GM20431 (cell line): ENCODE data around the gene ZBTB45.
"Not testable (repeated sequence)": the region's sequence is repeated elsewhere in the genome, so short reads cannot be mapped to it uniquely, and the experiment has no call there.

Source experiments
- in situ Hi-C: fragments of 300-500 bp; cut with MseI, MboI; formaldehyde crosslinking; loops from one replicate; pipeline ENCODE4 v1.15.0; 2020; ENCODE audit warnings: low sequenced_read_pairs; ENCODE audit not compliant: unreplicated experiment

ZBTB45 gene

DNA sequence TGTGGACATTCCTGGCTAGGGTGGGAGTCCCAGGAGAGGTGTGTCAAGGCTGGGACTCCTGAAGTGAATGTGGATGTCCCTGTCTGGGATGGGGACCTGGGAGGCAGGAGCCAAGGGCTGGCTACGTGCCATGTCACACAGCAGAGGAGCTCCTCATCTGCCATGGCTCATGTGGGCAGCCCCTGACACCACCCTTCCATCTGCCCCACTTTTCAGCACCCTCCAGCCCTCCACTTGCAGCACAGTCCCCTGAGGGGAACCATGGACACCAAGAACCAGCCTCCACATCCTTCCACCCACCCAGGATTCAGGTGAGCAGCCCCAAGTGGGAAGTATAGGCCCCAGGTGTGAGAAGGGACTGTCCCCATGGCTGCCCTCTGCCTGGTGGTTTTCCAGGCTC, 41.7 kb downstream of the ZBTB45 start:
- in situ Hi-C loops: no loop called here

DNA sequence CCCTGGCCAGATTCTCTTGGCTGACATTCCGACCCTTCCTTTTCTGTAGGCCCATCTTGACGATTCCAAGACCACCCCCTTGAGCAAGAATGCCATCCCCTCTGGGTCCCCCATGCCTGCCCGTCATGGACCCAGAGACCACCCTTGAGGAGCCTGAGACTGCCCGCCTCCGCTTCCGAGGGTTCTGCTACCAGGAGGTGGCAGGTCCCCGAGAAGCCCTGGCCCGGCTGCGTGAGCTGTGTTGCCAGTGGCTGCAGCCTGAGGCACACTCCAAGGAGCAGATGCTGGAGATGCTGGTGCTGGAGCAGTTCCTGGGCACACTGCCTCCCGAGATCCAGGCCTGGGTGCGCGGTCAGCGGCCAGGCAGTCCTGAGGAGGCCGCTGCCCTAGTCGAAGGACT, 42.5 kb downstream of the ZBTB45 start:
- in situ Hi-C loops: no loop called here

DNA sequence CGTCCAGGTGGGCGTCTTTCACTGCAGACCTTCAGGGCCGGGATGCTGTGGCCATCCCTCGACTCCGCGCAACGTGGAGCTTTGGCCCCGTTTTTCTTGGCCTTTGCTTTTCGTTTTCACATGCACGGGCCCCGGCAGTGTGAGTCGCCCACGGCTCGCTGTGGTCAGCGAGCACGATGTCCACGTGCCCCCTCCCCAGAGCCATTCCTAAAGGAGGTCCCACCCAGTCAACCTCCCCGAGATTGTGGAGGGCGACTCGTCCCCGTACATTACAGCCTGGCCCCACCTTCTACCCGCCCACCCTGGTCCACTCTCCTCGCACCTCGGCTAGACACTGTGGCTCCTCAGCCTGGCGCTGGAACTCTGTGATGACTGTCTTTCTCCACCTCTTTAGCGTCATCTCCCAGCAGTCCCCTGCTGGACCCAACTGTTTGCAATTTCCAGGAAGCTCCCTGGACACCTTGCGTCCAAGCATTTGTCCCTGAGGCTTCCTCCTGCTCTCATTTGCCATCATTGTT, 43.1 kb downstream of the ZBTB45 start:
- in situ Hi-C loops: no loop called here

DNA sequence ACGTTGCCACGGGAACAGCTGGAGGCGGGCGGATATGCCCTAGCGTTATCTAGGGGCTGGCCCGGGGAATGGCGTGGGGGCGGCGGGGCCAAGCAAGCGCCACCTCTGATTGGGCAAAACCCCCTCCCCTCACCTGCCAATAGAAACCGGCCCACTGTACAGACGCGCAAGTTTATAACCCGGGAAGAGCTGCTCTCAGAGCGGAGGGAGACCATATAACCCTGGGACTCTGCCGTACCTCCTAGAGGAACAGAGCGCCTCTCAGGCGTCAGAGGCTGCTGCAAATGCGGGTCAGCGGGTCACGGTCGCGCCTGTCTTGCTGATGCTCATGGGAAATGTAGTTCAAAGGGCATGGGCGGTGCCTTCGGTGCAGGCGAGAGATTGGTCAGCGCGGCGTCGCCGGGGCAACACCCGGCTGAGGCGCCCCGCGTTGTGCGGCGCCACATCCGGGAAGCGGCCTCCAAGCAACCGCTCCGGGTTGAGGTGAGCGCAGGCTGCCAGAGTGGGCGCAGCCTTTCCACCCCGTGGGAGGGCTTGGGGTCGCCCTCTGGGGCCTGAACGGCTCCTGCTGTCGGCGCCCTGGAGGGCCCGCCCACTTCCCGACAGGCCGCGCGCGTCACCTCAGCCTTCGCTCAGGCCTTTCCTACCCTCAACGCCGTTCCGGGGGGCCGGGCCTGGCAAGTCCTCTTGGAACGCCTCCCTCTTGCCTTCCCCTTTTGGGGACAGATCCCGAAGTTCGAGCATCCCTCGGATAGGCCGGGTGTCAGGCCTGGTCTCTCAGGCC, 43.7 kb downstream of the ZBTB45 start, which contains the start of gene ZNF446:
Gene ZNF446 (plus strand): TSS at position 639 of the 784 bp plus-strand sequence. CDS start 867 bp downstream, outside the sequence.
- in situ Hi-C loops: no loop called here

DNA sequence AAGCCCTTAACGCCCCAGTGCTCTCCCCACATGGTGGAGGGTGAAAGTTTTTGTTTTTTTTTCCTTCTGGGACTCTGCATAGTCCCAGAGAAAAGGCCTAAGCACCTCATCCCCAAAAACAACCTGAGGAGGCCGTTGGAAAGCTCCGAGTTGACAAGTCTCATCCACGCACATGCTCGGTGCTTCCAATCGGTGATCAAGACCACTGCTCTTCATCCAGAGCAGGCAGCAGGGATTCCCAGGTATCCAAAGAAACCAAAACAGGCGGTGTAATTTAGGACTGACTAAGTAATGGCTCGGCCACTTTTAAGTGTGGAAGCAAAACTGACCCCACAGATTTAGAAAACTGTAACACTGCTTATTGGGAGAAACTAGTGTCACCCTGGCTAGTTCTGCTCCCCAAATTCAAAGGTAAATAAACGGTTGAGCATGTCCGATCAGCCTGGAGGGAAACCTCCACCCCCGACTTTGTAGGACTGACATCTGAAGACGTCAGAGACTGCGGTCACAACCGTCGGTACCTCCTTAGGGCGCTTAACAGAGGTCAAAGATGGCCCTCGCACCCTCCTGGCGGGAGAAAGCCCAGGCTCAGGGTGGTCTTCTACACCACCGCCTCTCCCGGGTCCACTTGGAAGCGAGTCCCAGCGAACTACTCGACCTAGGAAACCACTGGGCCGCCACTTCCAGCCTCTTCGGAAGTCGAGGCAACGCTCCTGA, 44.5 kb downstream of the ZBTB45 start:
- in situ Hi-C loops: no loop called here

DNA sequence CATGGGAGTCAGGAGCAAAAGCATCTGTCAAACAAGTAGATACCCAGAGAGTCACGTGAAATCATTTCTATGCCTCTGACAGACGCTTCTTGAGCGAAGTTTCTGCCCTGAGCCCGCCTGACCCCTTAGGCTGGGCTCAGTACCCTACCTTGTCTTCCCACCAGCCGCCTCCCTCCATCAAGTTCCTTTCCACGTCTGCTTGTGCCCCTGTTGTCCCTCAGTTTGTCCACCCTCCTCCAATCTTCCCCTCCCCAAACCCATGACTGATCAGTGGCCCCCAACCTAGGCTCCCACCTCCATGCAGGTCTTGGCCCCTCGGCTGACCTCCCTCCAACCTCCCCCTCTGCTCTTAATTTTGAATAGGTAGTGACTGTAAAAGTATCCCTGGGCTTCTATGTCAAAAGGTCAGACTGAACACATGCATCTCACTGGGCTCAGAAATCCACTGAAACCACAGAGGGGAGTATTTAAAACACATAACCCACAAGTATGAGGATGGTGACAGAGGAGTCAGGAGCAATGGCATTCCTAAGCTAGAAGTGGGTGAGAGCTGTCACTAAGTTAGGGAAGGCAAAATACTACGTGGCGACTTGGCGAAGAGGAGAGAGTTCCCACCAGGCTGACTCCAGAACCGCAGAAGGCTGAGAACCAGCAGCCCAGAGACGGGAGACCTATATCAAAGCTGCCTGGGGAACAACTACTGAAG, 45.2 kb downstream of the ZBTB45 start:
- in situ Hi-C loops: no loop called here

DNA sequence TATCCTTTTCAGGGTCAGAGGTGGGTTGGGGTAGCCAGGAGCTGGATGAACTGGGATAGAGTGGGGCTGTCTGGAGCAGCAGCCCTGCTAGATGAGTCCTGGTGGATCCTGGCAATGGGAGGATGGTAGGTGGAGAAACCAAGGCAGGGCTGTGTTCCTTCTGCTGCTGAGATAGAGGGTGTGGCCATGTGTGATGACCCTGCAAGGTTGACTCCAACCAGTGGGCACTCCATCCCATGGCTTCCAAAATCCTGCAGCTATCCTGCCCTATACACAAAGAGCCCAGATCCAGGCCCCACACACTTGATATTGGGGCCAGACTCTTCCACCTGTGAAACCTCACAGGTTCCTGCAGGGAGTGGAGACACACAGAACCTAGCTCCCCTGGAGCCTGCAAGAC, 45.8 kb downstream of the ZBTB45 start:
- in situ Hi-C loops: no loop called here

DNA sequence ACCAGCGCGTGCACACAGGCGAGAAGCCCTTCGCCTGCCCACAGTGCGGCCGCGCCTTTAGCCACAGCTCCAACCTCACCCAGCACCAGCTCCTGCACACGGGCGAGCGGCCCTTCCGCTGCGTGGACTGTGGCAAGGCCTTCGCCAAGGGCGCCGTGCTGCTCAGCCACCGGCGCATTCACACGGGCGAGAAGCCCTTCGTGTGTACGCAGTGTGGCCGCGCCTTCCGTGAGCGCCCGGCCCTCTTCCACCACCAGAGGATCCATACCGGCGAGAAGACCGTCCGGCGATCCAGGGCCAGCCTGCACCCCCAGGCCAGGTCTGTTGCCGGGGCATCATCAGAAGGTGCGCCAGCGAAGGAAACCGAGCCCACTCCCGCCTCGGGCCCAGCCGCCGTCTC, 47.9 kb downstream of the ZBTB45 start:
- in situ Hi-C loops: no loop called here

DNA sequence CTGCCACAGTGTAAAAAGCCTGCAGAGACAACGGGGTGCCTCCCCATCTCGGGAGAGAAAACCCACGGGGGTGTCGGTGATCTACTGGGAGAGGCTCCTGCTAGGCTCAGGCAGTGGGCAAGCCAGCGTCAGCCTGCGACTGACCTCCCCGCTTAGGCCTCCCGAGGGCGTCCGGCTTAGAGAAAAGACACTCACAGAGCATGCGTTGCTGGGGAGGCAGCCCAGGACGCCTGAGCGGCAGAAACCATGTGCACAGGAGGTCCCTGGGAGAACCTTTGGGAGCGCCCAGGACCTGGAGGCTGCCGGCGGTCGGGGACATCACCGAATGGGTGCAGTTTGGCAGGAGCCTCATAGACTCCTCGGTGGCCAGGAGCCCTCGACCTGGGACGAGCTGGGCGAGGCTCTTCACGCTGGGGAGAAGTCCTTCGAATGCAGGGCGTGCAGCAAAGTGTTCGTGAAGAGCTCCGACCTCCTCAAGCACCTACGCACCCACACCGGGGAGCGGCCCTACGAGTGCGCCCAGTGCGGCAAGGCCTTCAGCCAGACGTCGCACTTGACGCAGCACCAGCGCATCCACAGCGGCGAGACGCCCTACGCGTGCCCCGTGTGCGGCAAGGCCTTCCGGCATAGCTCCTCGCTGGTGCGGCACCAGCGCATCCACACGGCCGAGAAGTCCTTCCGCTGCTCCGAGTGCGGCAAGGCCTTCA, 48.6 kb downstream of the ZBTB45 start:
- in situ Hi-C loops: not testable (repeated sequence)

DNA sequence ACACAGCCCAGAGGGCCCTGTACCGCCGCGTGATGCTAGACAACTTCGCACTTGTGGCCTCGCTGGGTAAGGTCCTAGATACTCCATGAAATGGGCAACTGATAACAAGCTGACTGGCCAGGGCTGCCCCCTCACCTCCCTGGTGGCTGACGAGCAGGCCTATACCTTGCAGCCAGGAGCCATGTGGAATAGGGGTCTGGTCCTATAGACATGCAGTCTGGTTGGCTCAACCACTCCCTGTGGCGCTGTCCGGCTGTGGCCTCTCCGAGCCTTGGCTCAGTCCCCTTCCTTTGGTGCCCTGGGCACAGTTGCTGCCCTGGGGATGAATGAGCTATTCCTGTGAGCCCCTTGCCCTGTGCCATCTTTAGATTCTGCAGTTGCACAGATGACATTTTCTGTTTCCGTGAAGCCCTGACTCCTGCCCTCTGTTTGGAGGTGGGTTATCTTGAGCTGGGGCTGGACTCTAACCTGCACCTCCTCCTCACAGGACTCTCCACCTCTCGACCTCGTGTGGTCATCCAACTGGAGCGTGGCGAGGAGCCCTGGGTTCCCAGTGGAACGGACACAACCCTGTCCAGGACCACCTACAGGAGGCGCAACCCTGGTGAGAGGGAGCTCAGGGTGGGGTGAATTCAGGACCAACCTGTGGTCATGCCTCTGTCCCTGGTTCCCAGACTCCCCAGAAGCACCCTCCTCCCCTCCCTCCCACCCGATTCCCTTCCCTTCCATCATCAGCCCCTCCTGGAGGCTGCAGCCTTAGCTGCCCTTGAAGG, 50.2 kb downstream of the ZBTB45 start:
- in situ Hi-C loops: no loop called here

DNA sequence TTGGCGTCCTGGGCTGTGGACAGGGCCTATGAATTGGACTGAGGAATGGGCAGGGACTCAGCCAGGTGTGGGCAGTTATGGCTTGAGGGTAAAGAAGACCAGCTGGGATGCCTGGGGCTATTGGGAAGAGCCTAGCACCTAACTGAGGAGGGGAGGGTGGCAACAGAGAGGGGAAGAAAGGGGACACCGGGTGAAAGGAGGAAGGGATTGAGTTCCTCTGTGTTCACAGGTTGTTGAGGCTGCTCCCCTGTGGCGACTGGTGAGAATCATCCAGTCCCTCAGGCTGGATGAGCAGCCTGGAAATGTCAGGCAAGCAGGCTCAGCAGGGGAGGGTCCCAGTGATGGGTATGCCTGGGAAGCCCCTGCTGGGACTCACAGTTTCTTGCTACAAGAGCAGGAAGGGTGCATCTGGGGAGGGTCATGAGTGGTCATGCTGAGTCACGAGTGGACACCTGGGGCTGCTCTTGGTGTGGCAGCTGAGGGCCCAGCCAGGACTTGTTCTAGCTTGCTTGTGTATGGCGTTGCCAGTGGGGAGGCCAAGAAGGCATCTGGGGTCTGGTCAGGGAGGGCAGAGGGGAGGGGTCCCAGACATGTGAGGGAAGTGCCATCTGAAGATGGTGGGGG, 51.3 kb downstream of the ZBTB45 start:
- in situ Hi-C loops: no loop called here

DNA sequence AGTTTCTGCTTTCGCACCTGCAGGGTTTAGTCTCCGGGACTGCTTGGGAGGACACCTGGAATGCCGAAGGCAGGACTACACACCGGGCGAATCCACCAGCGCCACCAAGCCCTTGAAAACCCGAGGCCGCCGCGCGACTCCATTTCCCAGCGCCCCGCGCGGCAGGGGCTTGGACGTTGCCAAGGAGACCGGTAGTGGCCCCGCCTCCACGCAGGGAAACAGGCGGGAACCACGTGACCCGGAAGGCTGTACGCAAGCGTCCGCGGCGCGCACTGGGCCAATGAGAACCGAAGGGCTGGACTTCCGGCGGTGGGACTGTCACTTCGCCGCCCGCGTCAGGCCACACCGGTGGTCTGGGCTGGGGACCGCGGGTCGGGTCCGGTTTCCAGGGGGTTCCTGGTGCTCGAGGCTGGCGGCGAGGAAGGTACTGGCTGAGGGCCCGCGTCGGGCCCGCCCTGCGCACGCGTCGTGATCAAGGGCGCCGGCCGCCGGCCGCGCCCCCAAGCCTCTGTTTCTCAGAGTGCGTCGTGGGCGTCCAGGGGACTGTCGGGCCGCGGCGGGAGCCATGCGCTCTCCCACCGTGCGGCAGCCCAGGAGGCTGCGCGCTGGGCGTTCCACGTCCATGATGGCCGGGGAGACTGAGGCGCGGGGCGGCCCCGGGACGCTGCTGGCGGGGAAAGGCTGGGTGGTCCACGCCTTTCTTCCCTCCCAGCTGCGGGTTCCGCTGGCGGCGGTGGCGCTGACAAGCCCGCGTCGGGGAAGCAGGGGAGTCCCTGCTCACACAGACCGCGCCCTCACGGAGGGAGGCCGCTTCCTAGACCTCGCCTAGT, 52.6 kb downstream of the ZBTB45 start, which contains the start of gene ZNF324:
Gene ZNF324 (plus strand): TSS at position 321 of the 830 bp plus-strand sequence. CDS start 2,106 bp downstream, outside the sequence.
- in situ Hi-C loops: no loop called here

DNA sequence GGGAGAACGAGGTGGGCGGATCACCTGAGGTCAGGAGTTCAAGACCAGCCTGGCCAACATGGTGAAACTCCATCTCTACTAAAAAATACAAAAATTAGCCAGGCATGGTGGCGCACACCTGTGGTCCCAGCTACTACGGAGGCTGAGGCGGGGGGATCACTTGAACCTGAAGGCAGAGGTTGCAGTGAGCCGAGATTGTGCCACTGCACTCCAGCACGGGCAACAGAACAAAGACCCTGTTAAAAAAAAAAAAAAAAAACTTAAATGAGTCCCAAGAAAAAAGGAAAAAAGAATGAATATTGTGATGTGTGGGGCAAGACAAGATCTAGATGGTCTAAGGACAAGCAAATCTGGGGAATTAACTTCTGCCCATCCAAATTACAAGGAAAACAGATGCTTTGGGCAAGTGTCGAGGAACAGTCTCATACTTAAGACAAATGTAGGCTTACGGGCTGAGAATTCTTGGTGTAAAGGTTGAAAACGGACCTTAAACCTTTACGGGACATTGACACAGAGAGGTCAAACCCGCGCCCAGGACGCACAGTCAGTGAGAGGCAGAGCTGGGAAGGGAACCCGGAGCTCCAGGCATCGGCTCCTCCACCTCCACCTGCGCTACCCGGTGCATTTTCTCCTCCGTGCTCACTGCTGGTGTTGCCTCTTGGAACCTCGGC, 53.4 kb downstream of the ZBTB45 start:
- in situ Hi-C loops: no loop called here
